ENCODE data around the gene SETD6. TPM values are rescaled to one million over a fixed set of nuclear protein-coding genes. Genes with fewer than 3 reads are reported as not detected.
A peak's percentile ranks its signal among the peaks of the same experiment; 100 is the strongest.

Gene SETD6
- total RNA-seq, 2 donors from 2014 or later: 37.2 to 42.3 TPM

DNA sequence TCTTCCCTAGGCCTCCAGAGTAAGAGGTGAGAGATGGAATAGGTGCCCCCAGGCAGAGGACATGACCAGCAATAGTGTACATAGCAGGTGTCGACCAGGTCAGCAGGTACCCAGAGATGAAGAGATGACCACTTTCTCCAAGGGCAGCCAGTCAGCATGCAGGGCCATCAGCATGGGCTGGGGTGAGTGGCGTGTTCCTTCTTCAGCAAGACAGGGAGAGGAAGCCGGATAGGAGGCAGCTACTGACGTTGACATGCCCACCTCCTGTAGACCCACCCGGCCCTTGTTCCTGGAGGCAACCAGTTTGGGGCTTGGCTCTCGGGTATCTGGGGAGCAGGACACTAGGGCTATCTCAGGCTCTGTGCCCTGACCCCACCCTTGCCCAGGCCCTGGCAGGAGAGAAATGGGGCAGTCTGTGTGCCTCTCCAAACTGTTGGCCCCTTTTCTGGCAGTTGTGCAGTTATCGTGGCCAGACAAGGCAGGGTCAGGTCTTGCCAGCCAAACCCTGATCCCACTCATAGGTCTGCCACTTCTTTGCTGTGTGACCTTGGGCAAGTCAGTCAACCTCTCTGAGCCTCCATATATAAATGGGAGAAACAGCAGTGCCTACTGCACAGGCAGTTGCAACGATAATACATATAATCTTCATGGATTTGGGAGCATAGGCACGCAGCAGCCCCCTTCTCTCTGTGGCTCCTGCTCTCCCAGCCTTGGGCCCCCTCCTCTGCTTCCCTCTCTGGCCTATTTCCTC, 16.8 kb upstream of the SETD6 start:
- Mint-ChIP-seq H3K27me3 (ENCODE audit: insufficient read depth) (no peaks in the 10 kb centered on the region), H3K4me1 (peaks cover 8% of the 10 kb centered on the region), H3K27ac (peak overlapping the region; percentile 35), H3K4me3 (no peak overlapping the region), H3K36me3 (ENCODE audit: low read depth) (peaks cover 16% of the 10 kb centered on the region), H3K9me3 (no peaks in the 10 kb centered on the region)
- DNase-seq: peak; percentile 43
- no peaks in the 10 kb centered on the region for H3K9me3 ChIP-seq (ENCODE audit: control insufficient read depth, low read length)
- H3K9ac ChIP-seq (ENCODE audit: extremely low read depth, low read length, poor library complexity, severe bottlenecking): no peak overlapping the region
- TF ChIP-seq CTCF (conservative IDR thresholded peaks at IDR 0.05): no peak
- H3K4me1 ChIP-seq (ENCODE audit: control insufficient read depth, insufficient read depth, low read length): peaks cover 12% of the 10 kb centered on the region
- 81 to 83% methylated on average over 9 of the region's 9 CpGs for WGBS, 2 experiments (ENCODE audit: insufficient coverage in 1 of 2, insufficient read length in 1 of 2)
- H3K27me3 ChIP-seq (ENCODE audit: control insufficient read depth, insufficient read depth, low read length, poor library complexity, severe bottlenecking): no peaks in the 10 kb centered on the region
- H3K4me3 ChIP-seq (ENCODE audit: low read length): no peak overlapping the region
- no peak overlapping the region for H3K27ac ChIP-seq (ENCODE audit: low read depth, low read length)
- H3K36me3 ChIP-seq (ENCODE audit: control insufficient read depth, insufficient read depth, low read length): peaks cover 16% of the 10 kb centered on the region

DNA sequence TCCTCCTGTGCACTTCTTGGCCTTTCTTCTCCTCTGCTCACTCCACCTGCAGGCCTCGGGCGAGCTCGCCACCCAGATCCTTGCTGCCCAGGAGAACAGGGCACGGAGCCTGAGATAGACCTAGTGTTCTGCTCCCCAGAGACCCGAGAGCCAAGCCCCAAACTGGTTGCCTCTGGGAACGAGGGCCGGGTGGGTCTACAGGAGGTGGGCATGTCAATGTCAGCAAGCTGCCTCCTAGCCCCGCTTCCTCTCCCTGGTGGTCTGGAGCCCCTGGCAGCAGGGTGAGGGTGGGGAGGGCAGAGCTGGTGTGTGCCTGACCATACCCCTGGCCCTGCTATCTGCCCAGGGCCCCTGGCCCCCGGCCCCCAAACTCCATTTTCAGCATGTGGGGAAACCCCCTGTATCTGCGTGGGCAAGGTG, 16.2 kb upstream of the SETD6 start:
- no peak overlapping the region for H3K27ac ChIP-seq (ENCODE audit: low read depth, low read length)
- 91 to 93% methylated on average over 9 to 10 of the region's 10 CpGs for WGBS, 2 experiments (ENCODE audit: insufficient coverage in 1 of 2, insufficient read length in 1 of 2)
- H3K4me1 Mint-ChIP-seq: peaks cover 8% of the 10 kb centered on the region
- H3K9me3 ChIP-seq (ENCODE audit: control insufficient read depth, low read length): no peaks in the 10 kb centered on the region
- H3K36me3 Mint-ChIP-seq (ENCODE audit: low read depth): peaks cover 14% of the 10 kb centered on the region
- no peaks in the 10 kb centered on the region for H3K27me3 ChIP-seq (ENCODE audit: control insufficient read depth, insufficient read depth, low read length, poor library complexity, severe bottlenecking)
- H3K27ac Mint-ChIP-seq: peak overlapping the region; percentile 35
- no peak overlapping the region for H3K4me3 Mint-ChIP-seq
- DNase-seq: peak; percentile 47
- no peaks in the 10 kb centered on the region for H3K9me3 Mint-ChIP-seq
- H3K27me3 Mint-ChIP-seq (ENCODE audit: insufficient read depth): no peaks in the 10 kb centered on the region
- peaks cover 12% of the 10 kb centered on the region for H3K4me1 ChIP-seq (ENCODE audit: control insufficient read depth, insufficient read depth, low read length)
- H3K4me3 ChIP-seq (ENCODE audit: low read length): no peak overlapping the region
- no peak for TF ChIP-seq CTCF (conservative IDR thresholded peaks at IDR 0.05)
- H3K36me3 ChIP-seq (ENCODE audit: control insufficient read depth, insufficient read depth, low read length): peaks cover 18% of the 10 kb centered on the region
- no peak overlapping the region for H3K9ac ChIP-seq (ENCODE audit: extremely low read depth, low read length, poor library complexity, severe bottlenecking)

DNA sequence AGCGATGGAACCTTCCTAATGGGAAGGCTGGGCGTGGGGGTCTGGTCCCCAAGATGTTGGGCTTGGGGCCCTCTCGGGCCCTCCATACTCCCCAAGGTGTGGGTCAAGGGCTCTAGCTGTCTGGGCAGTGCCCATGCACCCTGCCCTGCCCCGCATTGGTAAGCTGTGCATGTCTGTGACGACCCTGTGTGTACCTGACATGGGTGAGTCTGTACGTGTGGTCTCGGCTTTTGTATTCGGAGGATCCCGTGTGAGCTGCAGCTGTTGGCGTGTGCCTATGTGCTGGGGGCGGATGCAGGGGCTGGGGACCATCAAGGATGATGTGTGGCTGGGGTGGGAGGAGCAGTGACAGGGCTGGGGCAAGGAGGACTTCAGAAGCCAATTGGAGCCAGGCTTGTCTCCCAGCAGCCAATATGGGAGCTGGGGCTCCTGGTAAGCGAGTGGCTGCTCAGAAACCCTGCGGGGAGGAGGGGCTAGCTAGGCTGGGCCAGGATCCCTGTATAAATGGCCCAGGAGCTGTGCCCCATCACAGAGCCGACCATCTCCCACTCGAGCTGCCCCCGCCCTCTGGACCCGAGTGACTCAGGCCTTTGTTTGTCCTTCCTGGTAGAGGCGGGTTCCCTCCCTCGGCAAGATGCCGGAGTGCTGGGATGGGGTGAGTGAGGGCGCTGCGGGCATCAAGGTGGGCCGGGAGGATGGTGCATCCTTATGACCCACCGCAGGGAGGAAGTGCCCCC, 15.5 kb upstream of the SETD6 start, which contains the start of gene NDRG4:
Gene NDRG4 (plus strand): TSS at position 529 of the 737 bp plus-strand sequence. CDS start 106 bp downstream, at position 635.
- Mint-ChIP-seq H3K4me1 (peaks cover 8% of the 10 kb centered on the region), H3K36me3 (ENCODE audit: low read depth) (peaks cover 14% of the 10 kb centered on the region), H3K27ac (peak within 1 kb of the TSS; percentile 95), H3K27me3 (ENCODE audit: insufficient read depth) (no peaks in the 10 kb centered on the region), H3K9me3 (no peaks in the 10 kb centered on the region), H3K4me3 (peak within 1 kb of the TSS; percentile 67)
- H3K36me3 ChIP-seq (ENCODE audit: control insufficient read depth, insufficient read depth, low read length): peaks cover 20% of the 10 kb centered on the region
- peak within 1 kb of the TSS; percentile 74 for H3K4me3 ChIP-seq (ENCODE audit: low read length)
- peak; percentile 96 for DNase-seq
- H3K27ac ChIP-seq (ENCODE audit: low read depth, low read length): peak within 1 kb of the TSS; percentile 82
- 33% methylated on average over 17 to 24 of the region's 24 CpGs for WGBS, 2 experiments (ENCODE audit: insufficient coverage in 1 of 2, insufficient read length in 1 of 2)
- no peak within 1 kb of the TSS for H3K9ac ChIP-seq (ENCODE audit: extremely low read depth, low read length, poor library complexity, severe bottlenecking)
- TF ChIP-seq CTCF (conservative IDR thresholded peaks at IDR 0.05): no peak
- no peaks in the 10 kb centered on the region for H3K27me3 ChIP-seq (ENCODE audit: control insufficient read depth, insufficient read depth, low read length, poor library complexity, severe bottlenecking)
- H3K9me3 ChIP-seq (ENCODE audit: control insufficient read depth, low read length): no peaks in the 10 kb centered on the region
- peaks cover 12% of the 10 kb centered on the region for H3K4me1 ChIP-seq (ENCODE audit: control insufficient read depth, insufficient read depth, low read length)
